HG02884 (cell line): ENCODE data around the gene ARSG.
"Not testable (repeated sequence)": the region's sequence is repeated elsewhere in the genome, so short reads cannot be mapped to it uniquely, and the experiment has no call there.

ENCODE experiments used
- ATAC-seq: cut with Tn5 transposase; IDR thresholded peaks from one replicate; pipeline ENCODE4 v1.9.1; 2021; ENCODE audit warnings: mild to moderate bottlenecking, moderate library complexity; ENCODE audit not compliant: unreplicated experiment

ARSG gene

GRCh38 chr17:68290955-68291835, at the start of gene ARSG, which contains the start of gene SLC16A6:
ARSG (plus strand) TSS chr17:68291495; CDS start chr17:68307494, 15,999 bp downstream.
SLC16A6 (minus strand) TSS chr17:68291127; CDS start chr17:68278320, 12,807 bp downstream.
- peak; percentile 38 for ATAC-seq

- no peak for ATAC-seq
Observed at GRCh38 chr17:68246271-68247028, 44.8 kb upstream of the ARSG start.

GRCh38 chr17:68247445-68248198, 43.7 kb upstream of the ARSG start, which contains the start of gene AMZ2:
AMZ2 (plus strand) TSS chr17:68248043; CDS start chr17:68250188, 2,145 bp downstream.
- peak; percentile 78 for ATAC-seq

- peak; percentile 22 for ATAC-seq
Observed at GRCh38 chr17:68248199-68248825, 43.0 kb upstream of the ARSG start.

GRCh38 chr17:68248891-68249290, 42.4 kb upstream of the ARSG start:
- ATAC-seq, result no peak

GRCh38 chr17:68249354-68249765, 41.9 kb upstream of the ARSG start:
- no peak for ATAC-seq

- ATAC-seq, result not testable (repeated sequence)
Observed at GRCh38 chr17:68253426-68253825, 37.9 kb upstream of the ARSG start.

- no peak for ATAC-seq
Observed at GRCh38 chr17:68255151-68255550, 36.1 kb upstream of the ARSG start.

- no peak for ATAC-seq
Observed at GRCh38 chr17:68255731-68256538, 35.4 kb upstream of the ARSG start.

- ATAC-seq, result not testable (repeated sequence)
Observed at GRCh38 chr17:68256701-68257100, 34.6 kb upstream of the ARSG start.

- no peak for ATAC-seq
Observed at GRCh38 chr17:68257934-68258333, 33.4 kb upstream of the ARSG start.

- ATAC-seq, result peak; percentile 75
Observed at GRCh38 chr17:68258890-68259647, 32.2 kb upstream of the ARSG start.

GRCh38 chr17:68259648-68259951, 31.7 kb upstream of the ARSG start:
- ATAC-seq, result not testable (repeated sequence)

GRCh38 chr17:68260051-68260762, 31.1 kb upstream of the ARSG start:
- ATAC-seq, result no peak

- ATAC-seq, result not testable (repeated sequence)
Observed at GRCh38 chr17:68262467-68262866, 28.8 kb upstream of the ARSG start.

GRCh38 chr17:68263101-68263681, 28.1 kb upstream of the ARSG start:
- ATAC-seq, result not testable (repeated sequence)

GRCh38 chr17:68265833-68266232, 25.5 kb upstream of the ARSG start:
- ATAC-seq, result not testable (repeated sequence)

- no peak for ATAC-seq
Observed at GRCh38 chr17:68273722-68274121, 17.6 kb upstream of the ARSG start.
